GM18526 (cell line): ENCODE measurements around the gene ADGRV1.

Experiments
- POLR2A ChIP-seq: IDR thresholded peaks from 3 replicates; pipeline ENCODE4 v1.6.1; 2011; ENCODE audit not compliant: insufficient read length; ENCODE audit errors: extremely low read depth

Gene ADGRV1

GRCh38 chr5:90569084-90569483 lies 10.5 kb downstream of the ADGRV1 start:
- no peak for TF ChIP-seq POLR2A

DNA sequence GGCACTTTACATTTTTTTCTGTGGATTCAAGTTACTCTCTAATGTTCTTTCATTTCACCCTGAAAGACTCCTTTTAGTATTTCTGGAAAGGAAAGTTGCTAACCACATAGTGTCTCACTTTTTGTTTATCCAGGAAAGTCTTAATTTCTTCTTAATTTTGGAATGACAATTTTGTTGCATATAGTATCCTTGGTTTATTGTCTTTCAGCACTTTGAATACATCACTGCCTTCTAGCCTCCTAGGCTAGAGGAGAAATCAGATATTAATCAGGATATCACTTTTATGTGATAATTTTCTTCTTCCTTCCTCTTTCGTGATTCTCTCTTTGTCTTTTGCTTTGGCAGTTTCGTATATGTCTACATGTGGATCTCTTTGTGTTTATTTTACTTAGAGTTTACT lies 11.4 kb downstream of the ADGRV1 start:
- no peak for TF ChIP-seq POLR2A

DNA sequence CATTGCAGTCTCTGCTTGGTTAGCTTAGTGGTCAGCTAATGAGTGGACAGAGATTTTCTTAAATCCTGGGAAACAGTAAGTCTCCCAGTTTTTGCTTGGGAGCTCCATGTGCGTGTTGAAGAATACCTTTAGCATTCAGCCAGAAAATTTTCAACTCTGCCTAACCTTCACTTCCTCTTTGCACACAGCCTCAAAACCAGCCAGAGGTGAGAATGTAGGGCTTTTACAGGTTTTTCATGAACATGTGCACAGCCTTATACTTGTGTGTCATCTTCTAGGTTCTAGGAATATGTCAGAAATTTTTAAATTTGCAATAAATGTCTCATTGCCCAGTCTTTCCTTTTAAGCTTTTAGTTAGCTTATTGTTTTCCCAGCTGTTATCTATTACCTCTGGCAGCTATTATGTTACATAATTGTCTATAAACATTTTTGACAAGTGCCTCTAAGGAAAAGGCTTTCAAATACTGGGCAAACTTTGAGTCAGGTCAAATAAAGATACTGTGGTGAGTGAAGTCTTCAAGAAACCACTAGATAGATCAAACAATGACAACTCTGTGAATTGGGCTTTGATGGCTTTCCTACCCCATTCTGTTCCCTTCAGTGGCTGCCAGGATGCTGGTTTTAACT lies 12.7 kb downstream of the ADGRV1 start:
- TF ChIP-seq POLR2A: no peak

DNA sequence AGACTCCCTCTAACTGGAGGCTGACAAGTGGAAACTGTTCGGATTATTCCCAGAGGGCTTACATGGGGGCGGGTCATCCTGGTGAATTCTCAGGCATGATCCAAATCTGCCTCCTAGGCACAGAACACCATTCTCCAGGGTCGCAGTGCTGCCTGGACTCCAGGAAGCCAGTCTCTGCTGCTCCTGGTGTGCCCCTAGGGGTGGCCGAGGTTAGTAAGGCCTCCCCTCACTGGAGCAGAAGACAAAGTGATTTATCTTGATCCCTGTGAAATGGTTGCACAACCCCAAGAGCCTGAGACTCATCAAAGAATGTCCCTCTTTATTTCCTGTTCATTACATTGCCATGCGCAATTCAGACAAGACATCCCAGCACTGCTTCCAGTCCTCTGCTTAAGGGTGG lies 17.1 kb downstream of the ADGRV1 start:
- TF ChIP-seq POLR2A: no peak

GRCh38 chr5:90581956-90582355 lies 23.4 kb downstream of the ADGRV1 start:
- TF ChIP-seq POLR2A: no peak

GRCh38 chr5:90585337-90585986 lies 26.9 kb downstream of the ADGRV1 start:
- TF ChIP-seq POLR2A: no peak

- TF ChIP-seq POLR2A: no peak
Measured at GRCh38 chr5:90586469-90586868, 27.9 kb downstream of the ADGRV1 start.

DNA sequence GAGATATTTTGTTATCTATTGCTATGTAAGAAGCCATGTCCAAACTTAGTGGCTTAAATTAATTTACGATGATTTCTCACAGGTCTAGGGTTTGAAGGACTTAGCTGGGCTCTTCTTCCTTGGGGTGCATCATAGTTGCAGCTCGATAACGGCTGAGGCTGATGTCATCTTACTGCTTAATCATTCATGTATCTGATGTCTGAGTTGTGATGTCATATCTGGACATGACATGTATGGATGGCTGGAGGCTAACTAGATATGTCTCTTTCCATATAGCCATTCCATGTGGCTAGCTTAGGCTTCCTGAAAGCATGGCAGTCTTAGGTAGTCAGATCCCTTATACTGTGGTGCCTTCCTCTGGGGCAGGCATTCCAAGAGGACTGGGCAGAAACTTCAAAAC lies 31.6 kb downstream of the ADGRV1 start:
- TF ChIP-seq POLR2A: no peak

DNA sequence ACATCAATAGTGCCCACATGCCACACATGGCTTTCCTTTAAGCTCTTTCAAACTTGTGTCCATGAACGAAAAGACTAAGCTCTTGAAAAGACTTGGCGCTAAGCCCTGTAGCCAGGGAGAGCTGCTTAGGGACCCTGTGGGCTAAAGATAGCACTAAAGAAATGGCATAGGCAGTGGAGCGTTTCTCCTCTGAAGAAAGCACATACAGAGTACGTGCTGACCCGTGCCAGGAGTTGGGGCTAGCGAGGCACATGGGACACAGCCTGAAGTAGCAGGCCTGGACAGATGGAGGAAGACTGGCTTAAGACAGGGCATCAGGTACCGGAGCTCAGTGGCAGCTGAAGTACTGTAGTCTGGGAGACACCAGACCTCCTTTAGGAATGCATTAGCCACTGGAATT lies 39.7 kb downstream of the ADGRV1 start:
- TF ChIP-seq POLR2A: no peak

- TF ChIP-seq POLR2A: no peak
Measured at GRCh38 chr5:90601468-90601867, 42.9 kb downstream of the ADGRV1 start.

- TF ChIP-seq POLR2A: no peak
Measured at GRCh38 chr5:90602681-90603080, 44.1 kb downstream of the ADGRV1 start.

- no peak for TF ChIP-seq POLR2A
Measured at GRCh38 chr5:90606539-90606938, 47.9 kb downstream of the ADGRV1 start.

DNA sequence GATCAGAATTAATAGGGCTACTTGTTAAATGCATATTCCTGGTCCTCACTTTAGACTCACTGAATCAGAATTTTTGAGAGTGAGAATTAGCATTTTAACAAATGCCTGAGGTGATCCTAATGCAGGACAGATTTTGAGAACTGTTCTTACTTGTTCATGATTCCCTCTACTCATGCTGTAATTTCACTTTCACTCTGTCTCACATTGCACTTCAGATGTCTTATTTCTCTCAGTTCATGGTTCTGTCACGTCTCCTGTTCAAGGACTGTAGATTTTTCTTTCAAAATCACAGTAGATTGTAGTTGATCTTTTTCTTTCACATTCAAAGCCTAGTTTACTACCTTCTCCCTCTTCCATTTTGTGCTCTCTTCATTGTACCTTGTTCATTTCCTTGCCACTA lies 54.3 kb downstream of the ADGRV1 start:
- no peak for TF ChIP-seq POLR2A

GRCh38 chr5:90613459-90613858 lies 54.9 kb downstream of the ADGRV1 start:
- TF ChIP-seq POLR2A: no peak

DNA sequence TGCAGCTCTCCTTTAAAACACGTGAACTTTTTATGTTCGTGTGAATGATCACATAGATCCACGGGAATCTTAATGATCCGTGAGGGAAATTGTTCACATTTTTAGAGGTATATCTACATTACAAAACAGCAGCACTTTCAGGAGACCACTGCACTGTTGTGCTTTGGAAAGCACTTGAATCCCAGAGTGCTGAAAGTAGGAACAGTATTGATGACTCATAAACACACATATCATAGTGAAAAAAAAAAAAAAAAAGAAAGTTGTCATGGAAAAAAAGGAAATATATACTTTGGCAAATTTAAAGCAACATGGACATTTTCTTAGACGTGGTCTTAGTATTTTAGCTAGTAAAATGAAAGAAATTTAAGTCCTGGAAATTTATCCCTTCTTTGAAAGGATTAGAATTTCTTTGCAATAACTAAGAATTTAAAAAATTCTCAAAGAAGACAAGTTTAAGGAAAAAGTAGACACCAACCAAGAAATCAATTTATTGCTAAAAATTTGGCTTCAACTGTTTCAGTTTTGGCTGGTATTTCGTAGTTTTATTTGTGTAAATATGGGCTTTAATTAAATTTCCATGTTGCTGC lies 55.4 kb downstream of the ADGRV1 start:
- TF ChIP-seq POLR2A: no peak

DNA sequence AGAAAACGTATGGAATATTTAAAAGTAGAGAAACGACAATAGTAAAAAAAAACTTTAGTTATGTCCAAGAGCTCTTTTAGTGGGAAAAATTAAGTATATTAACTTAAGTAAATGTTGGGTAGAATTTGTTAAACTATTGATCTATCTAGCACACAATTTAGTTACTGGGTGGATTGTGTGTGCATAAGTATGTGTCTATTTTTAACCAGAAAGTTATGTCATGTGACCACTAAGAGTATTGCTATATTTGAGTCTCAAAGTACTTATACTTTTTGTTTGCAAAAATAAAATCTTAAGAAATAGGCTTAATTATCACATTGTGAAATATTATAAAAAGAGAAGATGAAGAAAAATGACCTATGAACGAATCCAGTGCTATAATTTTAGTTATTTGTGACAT lies 56.8 kb downstream of the ADGRV1 start:
- no peak for TF ChIP-seq POLR2A

DNA sequence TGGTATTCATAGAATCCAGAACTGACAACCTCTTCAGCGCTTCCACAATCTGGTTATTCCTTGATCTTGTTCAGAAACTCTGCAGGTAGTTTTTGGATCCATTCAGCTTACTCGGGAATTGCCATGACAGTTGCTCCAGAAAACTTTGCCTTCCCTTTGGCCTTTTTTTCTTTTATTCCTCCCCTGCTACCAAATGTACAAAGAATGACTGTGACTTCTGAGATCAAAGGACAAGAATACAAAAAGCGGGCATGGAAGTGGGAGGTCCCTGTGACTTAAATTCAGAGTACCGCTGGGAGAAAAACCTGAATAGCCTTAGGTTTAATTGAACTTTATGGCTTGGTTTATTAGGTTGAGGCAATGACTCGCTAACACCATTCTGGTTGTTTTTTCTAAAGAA lies 59.5 kb downstream of the ADGRV1 start:
- no peak for TF ChIP-seq POLR2A
